GM23338 (cell line): ENCODE measurements around the gene AKIRIN2. TPM values are rescaled to one million over a fixed set of nuclear protein-coding genes. Genes with fewer than 3 reads are reported as not detected.

Experiments
- ATAC-seq: fragments of 200-7000 bp; cut with Tn5 transposase; 3 replicates; pipeline ENCODE4 v1.9.1; 2020
- DNase-seq: peaks from one replicate; pipeline ENCODE4 v3.0.0-alpha.2; 2015; ENCODE audit warnings: low spot score
- H2AFZ ChIP-seq: fragments of 200-600 bp; sonication (generic); 2 replicates; pipeline ENCODE4 v1.8.0; 2016; ENCODE audit warnings: antibody characterized with exemption, mild to moderate bottlenecking, moderate library complexity
- H3F3A ChIP-seq: fragments of 200-600 bp; sonication (generic); replicated peaks from 2 replicates; pipeline ENCODE4 v1.8.0; 2017; ENCODE audit warnings: antibody characterized with exemption, mixed run types, low read depth
- H3K27ac ChIP-seq: fragments of 200-600 bp; sonication (generic); 2 replicates; pipeline ENCODE4 v1.6.1; 2016; ENCODE audit warnings: low read depth
- H3K27me3 ChIP-seq: fragments of 200-600 bp; sonication (generic); 2 replicates; pipeline ENCODE4 v1.8.0; 2016; ENCODE audit warnings: mild to moderate bottlenecking, mixed run types, moderate library complexity; ENCODE audit not compliant: insufficient read depth
- H3K36me3 ChIP-seq: fragments of 200-600 bp; sonication (generic); 2 replicates; pipeline ENCODE4 v1.8.0; 2016; ENCODE audit warnings: mild to moderate bottlenecking; ENCODE audit not compliant: insufficient read depth
- H3K4me1 ChIP-seq: fragments of 200-600 bp; sonication (generic); 2 replicates; pipeline ENCODE4 v1.8.0; 2016; ENCODE audit warnings: mild to moderate bottlenecking, moderate library complexity; ENCODE audit not compliant: insufficient read depth
- H3K4me2 ChIP-seq: fragments of 200-600 bp; sonication (generic); 2 replicates; pipeline ENCODE4 v1.7.1; 2017; ENCODE audit warnings: mixed run types
- H3K4me3 ChIP-seq: fragments of 200-600 bp; sonication (generic); 2 replicates; pipeline ENCODE4 v1.6.1; 2016; ENCODE audit warnings: mixed run types
- H3K79me2 ChIP-seq: fragments of 200-600 bp; sonication (generic); replicated peaks from 2 replicates; pipeline ENCODE4 v1.8.0; 2017; ENCODE audit warnings: mild to moderate bottlenecking; ENCODE audit not compliant: insufficient read depth
- H3K9me2 ChIP-seq: fragments of 200-600 bp; sonication (generic); 2 replicates; pipeline ENCODE4 v1.8.0; 2017; ENCODE audit not compliant: insufficient read depth
- H4K20me1 ChIP-seq: fragments of 200-600 bp; sonication (generic); replicated peaks from 2 replicates; pipeline ENCODE4 v1.8.0; 2017; ENCODE audit warnings: mild to moderate bottlenecking; ENCODE audit not compliant: insufficient read depth
- H3K27ac Mint-ChIP-seq: 2 replicates; pipeline ENCODE4 v1.8.0; 2020; ENCODE audit warnings: inconsistent platforms, mild to moderate bottlenecking, moderate library complexity, mixed read lengths
- H3K27me3 Mint-ChIP-seq: 3 replicates; pipeline ENCODE4 v1.8.0; 2022; ENCODE audit warnings: low read depth, mild to moderate bottlenecking, moderate library complexity, mixed read lengths, inconsistent platforms; ENCODE audit not compliant: insufficient read depth, poor library complexity
- H3K36me3 Mint-ChIP-seq: 3 replicates; pipeline ENCODE4 v1.8.0; 2021; ENCODE audit warnings: low read depth, mild to moderate bottlenecking, inconsistent platforms, moderate library complexity, mixed read lengths
- H3K4me1 Mint-ChIP-seq: 3 replicates; pipeline ENCODE4 v1.8.0; 2020; ENCODE audit warnings: mild to moderate bottlenecking, inconsistent platforms, mixed read lengths
- H3K4me3 Mint-ChIP-seq: 3 replicates; pipeline ENCODE4 v1.8.0; 2021; ENCODE audit warnings: moderate library complexity, mild to moderate bottlenecking, inconsistent platforms, mixed read lengths
- H3K9me3 Mint-ChIP-seq: 3 replicates; pipeline ENCODE4 v1.8.0; 2020; ENCODE audit warnings: moderate library complexity, mild to moderate bottlenecking, inconsistent platforms, mixed read lengths
- EZH2 ChIP-seq: fragments of 200-600 bp; sonication (generic); IDR thresholded peaks from one replicate; pipeline ENCODE4 v1.8.0; 2017; ENCODE audit warnings: antibody characterized with exemption, mild to moderate bottlenecking, low read depth; ENCODE audit not compliant: unreplicated experiment
- EZH2phosphoT487 ChIP-seq: fragments of 200-600 bp; sonication (generic); IDR thresholded peaks from one replicate; pipeline ENCODE4 v1.8.1; 2018; ENCODE audit warnings: antibody characterized with exemption; ENCODE audit not compliant: unreplicated experiment
- JUNB ChIP-seq: IDR thresholded peaks from one replicate; pipeline ENCODE4 v1.6.1; 2016; ENCODE audit warnings: antibody characterized with exemption; ENCODE audit not compliant: unreplicated experiment
- NANOG ChIP-seq: IDR thresholded peaks from 2 replicates; pipeline ENCODE4 v1.6.1; 2016; ENCODE audit warnings: antibody characterized with exemption, borderline replicate concordance
- POLR2AphosphoS5 ChIP-seq: IDR thresholded peaks from 2 replicates; pipeline ENCODE4 v1.6.1; 2016; ENCODE audit warnings: antibody characterized with exemption, low read depth
- STAT1 ChIP-seq: IDR thresholded peaks from one replicate; pipeline ENCODE4 v1.6.1; 2016; ENCODE audit warnings: antibody characterized with exemption; ENCODE audit not compliant: unreplicated experiment
- ZNF114 ChIP-seq: fragments of 250-450 bp; sonication (Bioruptor Pico); IDR thresholded peaks from 2 replicates; pipeline ENCODE4 v1.5.0; 2020; ENCODE audit warnings: mild to moderate bottlenecking, moderate library complexity
- ZNF331 ChIP-seq: fragments of 250-450 bp; sonication (Bioruptor Pico); IDR thresholded peaks from 2 replicates; pipeline ENCODE4 v1.5.0; 2020; ENCODE audit warnings: low read depth, mild to moderate bottlenecking, moderate library complexity
- polyA plus RNA-seq: library from polyadenylated mRNA; unstranded; fragments of >200 nt; fragmentation: Nextera tagmentation; extraction: Ambion mirVana; gene quantifications from 2 replicates; pipeline ENCODE4 v1.2.1, GENCODE V29; 2016
- total RNA-seq: library from RNA; depleted of rRNA; stranded (reverse); fragments of >200 nt; shearing (Covaris generic); gene quantifications from 2 replicates; pipeline ENCODE4 v1.2.3, GENCODE V29; 2014
- TF ChIP-seq, protein P1 (sequence below): IDR thresholded peaks from 2 replicates; pipeline ENCODE4 v1.6.1; 2016; ENCODE audit warnings: antibody characterized with exemption
- TF ChIP-seq, protein P2 (sequence below): IDR thresholded peaks from one replicate; pipeline ENCODE4 v1.6.1; 2018; ENCODE audit warnings: antibody characterized with exemption; ENCODE audit not compliant: unreplicated experiment

Gene AKIRIN2
- total and polyA plus RNA-seq, 2 experiments from 2014 or later, result 62.1 to 98.1 TPM

DNA sequence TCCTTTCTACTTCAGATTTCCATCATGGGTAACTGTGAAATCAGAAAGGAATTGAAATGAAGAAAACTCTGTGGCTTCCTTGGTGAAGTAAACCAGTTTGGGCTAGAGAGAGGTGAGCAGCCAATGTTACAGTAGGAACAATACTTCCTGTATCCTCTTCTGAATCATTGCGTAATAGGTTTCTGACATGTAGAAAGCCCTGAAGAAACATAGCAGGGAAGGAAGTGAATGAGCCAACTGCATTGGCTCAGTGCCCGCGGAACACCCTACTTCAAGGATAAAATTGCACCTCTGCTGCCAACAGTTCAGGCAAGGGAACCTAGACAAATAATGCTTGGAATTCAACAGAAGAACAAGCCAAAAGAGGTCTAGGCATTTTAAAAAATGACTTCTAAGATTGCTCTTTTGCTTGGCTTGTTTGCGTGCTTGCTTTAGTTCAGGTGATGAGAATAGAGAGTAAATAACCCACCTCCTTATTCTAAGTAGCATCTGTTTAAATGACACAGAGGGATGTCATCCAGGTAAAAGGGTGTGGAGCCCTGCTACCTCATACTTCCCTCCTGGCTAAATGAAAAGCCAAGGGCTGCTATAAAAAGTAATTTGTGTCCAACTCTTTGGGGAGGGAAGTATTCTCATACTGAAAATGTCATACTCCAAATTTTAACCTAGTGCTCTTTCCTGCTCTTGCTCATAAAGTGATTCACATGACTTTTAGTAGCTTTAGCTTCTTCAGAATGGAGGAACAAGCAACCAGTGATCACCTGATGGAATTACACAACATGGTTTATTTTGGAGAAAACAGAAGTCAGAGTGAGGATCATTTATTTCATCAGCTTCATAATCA is 30.0 kb upstream of the AKIRIN2 start:
- Histone ChIP-seq H3K27ac (no peak overlapping the region), H3K27me3 (no peaks in the 10 kb centered on the region), H3K4me1 (no peaks in the 10 kb centered on the region; the same call in 1 of the 2 replicates), H3K36me3 (no peaks in the 10 kb centered on the region), H4K20me1 (no peaks in the 10 kb centered on the region), H3K4me2 (no peak overlapping the region), H3K4me3 (no peak overlapping the region), H3K9me2 (0 out of 2 replicates have a peak, but pooled peaks cover 3% of the 10 kb centered on the region), H3K79me2 (no peaks in the 10 kb centered on the region), H2AFZ (peak overlapping the region; percentile 88; the same call in 1 of the 2 replicates), H3F3A (no peaks in the 10 kb centered on the region)
- Mint-ChIP-seq H3K4me3 (no peak overlapping the region), H3K4me1 (peaks cover 2% of the 10 kb centered on the region; the same call in 1 of the 3 replicates), H3K36me3 (peaks cover 5% of the 10 kb centered on the region; the same call in 2 of the 3 replicates), H3K27ac (no peak overlapping the region), H3K27me3 (peaks cover 2% of the 10 kb centered on the region), H3K9me3 (peaks cover 22% of the 10 kb centered on the region; the same call in 2 of the 3 replicates)
- TF ChIP-seq EZH2phosphoT487 (no peak), ZNF331 (CRISPR knock-in tag) (no peak)
- ATAC-seq, result no peak
- DNase-seq, result peak; percentile 9

DNA sequence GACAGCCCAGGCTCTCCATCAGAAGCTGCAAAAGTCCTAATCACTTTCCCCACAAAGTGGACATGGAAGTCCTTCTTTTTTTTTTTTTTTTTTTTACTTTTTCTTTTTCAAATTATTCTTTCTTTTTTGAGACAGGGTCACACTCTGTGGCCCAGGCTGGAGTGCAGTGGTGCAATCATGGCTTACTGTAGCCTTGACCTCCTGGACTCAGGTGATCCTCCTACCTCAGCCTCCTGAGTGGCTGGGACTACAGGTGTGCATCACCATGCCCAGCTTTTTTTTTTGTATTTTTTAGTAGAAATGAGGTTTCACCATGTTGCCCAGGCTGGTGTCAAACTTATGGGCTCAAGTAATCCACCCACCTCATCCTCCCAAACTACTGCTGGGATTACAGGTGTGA is 29.0 kb upstream of the AKIRIN2 start:
- DNase-seq (no peak), ATAC-seq (no peak)
- no peaks in the 10 kb centered on the region for H3K79me2 ChIP-seq
- H3K4me2 ChIP-seq, result no peak overlapping the region
- Mint-ChIP-seq H3K4me1 (peaks cover 2% of the 10 kb centered on the region; the same call in 1 of the 3 replicates), H3K27ac (no peak overlapping the region), H3K4me3 (no peak overlapping the region), H3K27me3 (peaks cover 2% of the 10 kb centered on the region), H3K36me3 (peaks cover 5% of the 10 kb centered on the region; the same call in 2 of the 3 replicates), H3K9me3 (peaks cover 17% of the 10 kb centered on the region; the same call in 2 of the 3 replicates)
- no peaks in the 10 kb centered on the region for H3F3A ChIP-seq
- no peak overlapping the region for H3K4me3 ChIP-seq
- H3K36me3 ChIP-seq, result no peaks in the 10 kb centered on the region
- TF ChIP-seq ZNF114 (CRISPR knock-in tag) (no peak), STAT1 (no peak), EZH2 (no peak), POLR2AphosphoS5 (no peak), NANOG (no peak), EZH2phosphoT487 (no peak), ZNF331 (CRISPR knock-in tag) (no peak), JUNB (no peak)
- TF ChIP-seq, protein P1, sequence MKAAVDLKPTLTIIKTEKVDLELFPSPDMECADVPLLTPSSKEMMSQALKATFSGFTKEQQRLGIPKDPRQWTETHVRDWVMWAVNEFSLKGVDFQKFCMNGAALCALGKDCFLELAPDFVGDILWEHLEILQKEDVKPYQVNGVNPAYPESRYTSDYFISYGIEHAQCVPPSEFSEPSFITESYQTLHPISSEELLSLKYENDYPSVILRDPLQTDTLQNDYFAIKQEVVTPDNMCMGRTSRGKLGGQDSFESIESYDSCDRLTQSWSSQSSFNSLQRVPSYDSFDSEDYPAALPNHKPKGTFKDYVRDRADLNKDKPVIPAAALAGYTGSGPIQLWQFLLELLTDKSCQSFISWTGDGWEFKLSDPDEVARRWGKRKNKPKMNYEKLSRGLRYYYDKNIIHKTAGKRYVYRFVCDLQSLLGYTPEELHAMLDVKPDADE, result no peak
- TF ChIP-seq, protein P2, sequence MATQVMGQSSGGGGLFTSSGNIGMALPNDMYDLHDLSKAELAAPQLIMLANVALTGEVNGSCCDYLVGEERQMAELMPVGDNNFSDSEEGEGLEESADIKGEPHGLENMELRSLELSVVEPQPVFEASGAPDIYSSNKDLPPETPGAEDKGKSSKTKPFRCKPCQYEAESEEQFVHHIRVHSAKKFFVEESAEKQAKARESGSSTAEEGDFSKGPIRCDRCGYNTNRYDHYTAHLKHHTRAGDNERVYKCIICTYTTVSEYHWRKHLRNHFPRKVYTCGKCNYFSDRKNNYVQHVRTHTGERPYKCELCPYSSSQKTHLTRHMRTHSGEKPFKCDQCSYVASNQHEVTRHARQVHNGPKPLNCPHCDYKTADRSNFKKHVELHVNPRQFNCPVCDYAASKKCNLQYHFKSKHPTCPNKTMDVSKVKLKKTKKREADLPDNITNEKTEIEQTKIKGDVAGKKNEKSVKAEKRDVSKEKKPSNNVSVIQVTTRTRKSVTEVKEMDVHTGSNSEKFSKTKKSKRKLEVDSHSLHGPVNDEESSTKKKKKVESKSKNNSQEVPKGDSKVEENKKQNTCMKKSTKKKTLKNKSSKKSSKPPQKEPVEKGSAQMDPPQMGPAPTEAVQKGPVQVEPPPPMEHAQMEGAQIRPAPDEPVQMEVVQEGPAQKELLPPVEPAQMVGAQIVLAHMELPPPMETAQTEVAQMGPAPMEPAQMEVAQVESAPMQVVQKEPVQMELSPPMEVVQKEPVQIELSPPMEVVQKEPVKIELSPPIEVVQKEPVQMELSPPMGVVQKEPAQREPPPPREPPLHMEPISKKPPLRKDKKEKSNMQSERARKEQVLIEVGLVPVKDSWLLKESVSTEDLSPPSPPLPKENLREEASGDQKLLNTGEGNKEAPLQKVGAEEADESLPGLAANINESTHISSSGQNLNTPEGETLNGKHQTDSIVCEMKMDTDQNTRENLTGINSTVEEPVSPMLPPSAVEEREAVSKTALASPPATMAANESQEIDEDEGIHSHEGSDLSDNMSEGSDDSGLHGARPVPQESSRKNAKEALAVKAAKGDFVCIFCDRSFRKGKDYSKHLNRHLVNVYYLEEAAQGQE, result no peak
- no peak overlapping the region for H3K27ac ChIP-seq
- no peak overlapping the region for H2AFZ ChIP-seq
- no peaks in the 10 kb centered on the region for H4K20me1 ChIP-seq
- H3K4me1 ChIP-seq, result no peaks in the 10 kb centered on the region; the same call in 1 of the 2 replicates
- no peaks in the 10 kb centered on the region for H3K27me3 ChIP-seq
- H3K9me2 ChIP-seq, result 0 out of 2 replicates have a peak, but pooled peaks cover 3% of the 10 kb centered on the region
